KMS-11 (cell line): ENCODE results near the gene ABHD12.

ENCODE experiments used
- H2AFZ ChIP-seq: fragments of 200-600 bp; sonication (generic); 2 replicates; pipeline ENCODE4 v1.6.1; 2016; ENCODE audit warnings: antibody characterized with exemption, mixed run types, low read depth
- H3K27ac ChIP-seq: fragments of 200-600 bp; sonication (generic); 2 replicates; pipeline ENCODE4 v1.6.1; 2016; ENCODE audit warnings: mild to moderate bottlenecking, mixed run types
- H3K27me3 ChIP-seq: fragments of 200-600 bp; sonication (generic); 2 replicates; pipeline ENCODE4 v1.6.1; 2017; ENCODE audit warnings: mild to moderate bottlenecking, low read depth, mixed run types, moderate library complexity; ENCODE audit not compliant: insufficient read depth
- H3K36me3 ChIP-seq: fragments of 200-600 bp; sonication (generic); 2 replicates; pipeline ENCODE4 v1.6.1; 2017; ENCODE audit warnings: mild to moderate bottlenecking, mixed run types; ENCODE audit not compliant: insufficient read depth
- H3K4me1 ChIP-seq: fragments of 200-600 bp; sonication (generic); 2 replicates; pipeline ENCODE4 v1.6.1; 2016; ENCODE audit warnings: mild to moderate bottlenecking, low read depth, mixed run types; ENCODE audit not compliant: poor library complexity, severe bottlenecking
- H3K4me2 ChIP-seq: fragments of 200-600 bp; sonication (generic); 2 replicates; pipeline ENCODE4 v1.7.0; 2016; ENCODE audit warnings: mild to moderate bottlenecking, mixed run types
- H3K4me3 ChIP-seq: fragments of 200-600 bp; sonication (generic); IDR thresholded peaks from 2 replicates; pipeline ENCODE4 v1.6.1; 2017; ENCODE audit warnings: low read depth, low read length, mixed read lengths; ENCODE audit not compliant: insufficient read depth
- H3K79me2 ChIP-seq: fragments of 200-600 bp; sonication (generic); 2 replicates; pipeline ENCODE4 v1.6.1; 2016; ENCODE audit warnings: low read depth, mixed run types; ENCODE audit not compliant: insufficient read depth
- H3K9ac ChIP-seq: fragments of 200-600 bp; sonication (generic); 2 replicates; pipeline ENCODE4 v1.6.1; 2016; ENCODE audit warnings: mild to moderate bottlenecking, mixed run types
- H4K20me1 ChIP-seq: fragments of 200-600 bp; sonication (generic); 2 replicates; pipeline ENCODE4 v1.6.1; 2016; ENCODE audit warnings: mild to moderate bottlenecking, mixed run types; ENCODE audit not compliant: insufficient read depth
- CTCF ChIP-seq: fragments of 200-600 bp; sonication (generic); conservative IDR thresholded peaks from 2 replicates; pipeline ENCODE4 v1.6.1; 2017; ENCODE audit warnings: low read depth, mild to moderate bottlenecking, antibody characterized with exemption, low read length, moderate library complexity, mixed read lengths

The ABHD12 gene

GRCh38 chr20:25252686-25253421 lies 137.8 kb downstream of the ABHD12 start:
- H3K27ac ChIP-seq: no peak overlapping the region

GRCh38 chr20:25252230-25252651 lies 138.4 kb downstream of the ABHD12 start:
- H3K36me3 ChIP-seq: no peaks in the 10 kb centered on the region
- peaks cover 57% of the 10 kb centered on the region for H3K79me2 ChIP-seq
- no peak overlapping the region for H3K9ac ChIP-seq
- no peak overlapping the region for H3K27ac ChIP-seq
- peak overlapping the region; percentile 13; the same call in 1 of the 2 replicates for H3K4me2 ChIP-seq
- H3K4me1 ChIP-seq: peaks cover 59% of the 10 kb centered on the region
- no peaks in the 10 kb centered on the region for H4K20me1 ChIP-seq
- H2AFZ ChIP-seq: no peak overlapping the region
- TF ChIP-seq CTCF: no peak
- H3K27me3 ChIP-seq: no peaks in the 10 kb centered on the region
- no peak overlapping the region for H3K4me3 ChIP-seq

More at GRCh38 chr20:25252686-25253421, 137.8 kb downstream of the ABHD12 start:
- H2AFZ ChIP-seq: no peak overlapping the region
- no peaks in the 10 kb centered on the region for H3K27me3 ChIP-seq
- no peaks in the 10 kb centered on the region for H3K36me3 ChIP-seq
- H3K4me1 ChIP-seq: peaks cover 60% of the 10 kb centered on the region
- no peak overlapping the region for H3K9ac ChIP-seq
- no peak overlapping the region for H3K4me3 ChIP-seq
- TF ChIP-seq CTCF: no peak
- H4K20me1 ChIP-seq: no peaks in the 10 kb centered on the region
- H3K79me2 ChIP-seq: peaks cover 62% of the 10 kb centered on the region
- peak overlapping the region; percentile 13; the same call in 1 of the 2 replicates for H3K4me2 ChIP-seq

- H3K9ac ChIP-seq: no peak overlapping the region
- H3K4me2 ChIP-seq: no peak overlapping the region
- H3K79me2 ChIP-seq: peaks cover 57% of the 10 kb centered on the region
- no peak overlapping the region for H2AFZ ChIP-seq
- H3K27ac ChIP-seq: no peak overlapping the region
- H3K36me3 ChIP-seq: no peaks in the 10 kb centered on the region
- peaks cover 58% of the 10 kb centered on the region for H3K4me1 ChIP-seq
- no peaks in the 10 kb centered on the region for H3K27me3 ChIP-seq
- H3K4me3 ChIP-seq: no peak overlapping the region
- H4K20me1 ChIP-seq: no peaks in the 10 kb centered on the region
- no peak for TF ChIP-seq CTCF
Observed at GRCh38 chr20:25251558-25251957, 139.1 kb downstream of the ABHD12 start.

GRCh38 chr20:25251019-25251418 lies 139.6 kb downstream of the ABHD12 start:
- Histone ChIP-seq H3K4me2 (peak overlapping the region; percentile 89; the same call in 1 of the 2 replicates), H3K9ac (no peak overlapping the region), H3K27me3 (no peaks in the 10 kb centered on the region), H2AFZ (no peak overlapping the region), H3K4me1 (peaks cover 58% of the 10 kb centered on the region), H3K4me3 (no peak overlapping the region), H3K36me3 (no peaks in the 10 kb centered on the region), H3K79me2 (peaks cover 54% of the 10 kb centered on the region), H3K27ac (no peak overlapping the region), H4K20me1 (no peaks in the 10 kb centered on the region)
- no peak for TF ChIP-seq CTCF
